Right renal pelvis (tissue), 4 donors: ENCODE data around the gene TMEM258. TPM values are rescaled to one million over a fixed set of nuclear protein-coding genes. Genes with fewer than 3 reads are reported as not detected.

Experiments used
- DNase-seq, 4 donors: peaks; one replicate each; pipeline ENCODE4 v3.0.0-alpha.2; 2013; ENCODE audit warnings: low read depth in 4 of 4, low spot score in 3 of 4, missing footprints in 1 of 4
- polyA plus RNA-seq, 4 donors: library from polyadenylated mRNA; unstranded; fragments of 120-200 nt; gene quantifications; one replicate each; pipeline ENCODE4 v1.2.1, GENCODE V29; 2013; ENCODE audit not compliant: insufficient read length in 4 of 4

TMEM258 gene
- polyA plus RNA-seq, 4 donors = 153 to 199 (median 169) TPM

DNA sequence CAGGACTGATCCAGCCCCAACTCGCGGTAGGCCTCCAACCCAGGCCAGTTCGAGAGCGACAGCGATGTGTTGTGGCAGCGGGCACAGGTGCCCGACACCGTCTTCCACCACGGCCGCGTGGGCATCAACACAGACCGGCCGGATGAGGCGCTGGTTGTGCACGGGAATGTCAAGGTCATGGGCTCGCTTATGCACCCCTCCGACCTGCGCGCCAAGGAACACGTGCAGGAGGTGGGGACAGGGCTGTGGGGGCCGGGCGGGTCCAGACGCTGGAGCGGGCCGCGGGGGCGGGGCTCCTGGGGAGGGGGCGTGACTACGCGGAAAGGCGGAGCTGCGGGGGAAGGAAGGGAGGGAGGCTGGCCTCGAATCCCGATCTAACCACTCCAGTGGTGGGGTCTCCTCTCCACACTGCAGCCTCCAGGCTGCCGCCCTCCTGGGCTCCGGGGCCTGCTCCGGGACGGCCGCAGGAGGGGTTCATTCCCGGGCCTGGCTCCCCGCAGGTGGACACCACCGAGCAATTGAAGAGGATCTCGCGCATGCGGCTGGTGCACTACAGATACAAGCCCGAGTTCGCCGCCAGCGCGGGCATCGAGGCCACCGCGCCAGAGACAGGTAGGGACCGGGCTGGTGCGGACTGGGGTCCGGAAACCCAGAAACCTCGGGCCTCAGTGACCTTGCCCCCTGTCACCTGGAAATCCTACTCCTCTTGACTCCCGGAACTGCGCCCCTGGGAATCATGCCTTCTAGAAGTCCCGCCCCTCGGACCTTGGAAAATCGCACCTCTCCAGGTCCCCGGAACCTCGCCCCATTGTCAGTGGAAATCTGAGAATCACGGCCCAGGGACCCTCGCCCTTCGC, 14.9 kb downstream of the TMEM258 start:
- no peak for DNase-seq

DNA sequence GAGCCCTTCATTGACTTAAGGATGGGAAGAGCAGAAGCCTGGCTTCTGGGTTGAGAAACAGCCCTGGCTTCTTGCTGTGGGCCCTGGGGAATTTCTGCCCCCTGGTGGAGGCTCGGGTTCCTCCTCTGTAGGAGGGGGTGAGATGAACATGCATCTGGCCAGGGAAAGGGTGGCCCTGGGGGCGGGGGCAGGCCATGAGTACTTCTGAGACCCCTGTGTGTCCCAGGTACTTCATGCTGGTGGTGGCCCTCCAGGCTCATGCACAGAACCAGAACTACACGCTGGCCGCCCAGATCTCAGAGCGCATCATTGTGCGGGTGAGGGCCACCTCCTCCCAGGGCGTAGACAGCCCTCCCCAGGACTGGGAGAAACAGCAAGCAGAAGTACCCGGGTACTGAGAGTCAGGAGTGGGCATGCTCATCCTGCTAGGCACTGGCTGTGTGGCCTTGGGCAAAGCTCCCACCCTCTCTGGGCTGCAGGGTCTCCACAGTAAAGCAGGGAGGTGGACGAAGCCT, 15.8 kb downstream of the TMEM258 start:
- no peak for DNase-seq

DNA sequence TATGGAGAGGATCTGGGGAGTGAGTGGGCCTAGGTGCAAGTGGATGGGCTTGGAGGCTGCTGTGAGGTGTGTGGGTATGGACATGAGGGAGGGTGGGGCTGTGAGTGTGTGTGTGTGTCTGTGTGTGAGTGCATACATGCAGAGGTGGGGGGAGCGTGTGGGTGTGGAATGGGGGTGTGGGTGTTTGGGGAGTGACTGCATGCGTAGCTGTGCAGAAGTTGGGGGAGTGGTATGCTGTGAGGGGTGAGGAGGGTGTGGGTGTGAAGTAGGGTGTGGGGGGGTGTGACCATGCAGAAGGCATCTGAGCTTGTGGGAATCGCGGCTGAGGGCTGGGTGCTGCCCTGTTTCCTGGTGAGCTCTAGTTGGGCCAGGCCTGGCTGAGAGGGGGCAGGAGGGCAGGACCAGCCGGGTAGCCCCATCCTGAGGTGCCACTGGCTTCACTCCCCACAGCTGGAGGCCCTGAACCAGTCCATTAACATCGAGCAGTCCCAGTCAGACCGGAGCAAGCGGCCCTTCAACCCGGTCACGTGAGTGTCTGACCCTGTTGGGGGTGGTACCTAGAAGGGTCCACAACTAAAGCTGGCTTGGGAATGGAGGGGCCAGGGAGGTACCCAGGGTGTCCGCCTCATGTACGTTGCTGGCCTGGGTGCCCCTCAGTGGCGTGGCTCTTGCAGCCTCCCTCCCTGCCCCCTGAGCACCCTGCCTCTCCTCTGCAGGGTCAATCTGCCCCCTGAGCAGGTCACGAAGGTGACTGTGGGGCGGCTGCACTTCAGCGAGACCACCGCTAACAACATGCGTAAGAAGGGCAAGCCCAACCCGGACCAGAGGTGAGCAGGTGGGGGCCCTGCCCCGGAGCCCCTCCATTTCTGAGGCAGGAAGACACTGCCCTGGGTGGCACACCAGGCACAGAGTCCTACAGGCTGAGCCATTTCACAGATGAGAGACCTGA, 16.5 kb downstream of the TMEM258 start:
- no peak for DNase-seq

- DNase-seq = no peak
Observed at GRCh38 chr11:61775106-61775505, 17.3 kb downstream of the TMEM258 start.

DNA sequence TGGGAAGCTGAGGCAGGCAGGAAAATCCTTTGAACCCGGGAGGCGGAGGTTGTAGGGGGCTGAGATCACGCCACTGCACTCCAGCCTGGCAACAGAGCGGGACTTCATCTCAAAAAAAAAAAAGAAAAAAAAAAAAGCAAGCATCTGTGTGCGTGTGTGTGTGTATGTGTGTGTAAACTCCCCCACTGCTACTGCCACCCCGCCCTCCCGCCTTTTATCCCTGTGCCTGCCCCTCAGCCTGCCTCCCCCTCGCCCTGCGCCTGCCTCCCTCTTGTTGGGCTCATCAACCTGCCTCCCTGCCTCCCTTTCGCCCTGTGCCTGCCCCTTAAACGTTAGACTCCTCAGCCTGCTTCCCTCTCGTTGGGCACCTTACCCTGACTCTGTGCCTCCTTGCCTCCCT, 18.0 kb downstream of the TMEM258 start:
- DNase-seq = no peak

DNA sequence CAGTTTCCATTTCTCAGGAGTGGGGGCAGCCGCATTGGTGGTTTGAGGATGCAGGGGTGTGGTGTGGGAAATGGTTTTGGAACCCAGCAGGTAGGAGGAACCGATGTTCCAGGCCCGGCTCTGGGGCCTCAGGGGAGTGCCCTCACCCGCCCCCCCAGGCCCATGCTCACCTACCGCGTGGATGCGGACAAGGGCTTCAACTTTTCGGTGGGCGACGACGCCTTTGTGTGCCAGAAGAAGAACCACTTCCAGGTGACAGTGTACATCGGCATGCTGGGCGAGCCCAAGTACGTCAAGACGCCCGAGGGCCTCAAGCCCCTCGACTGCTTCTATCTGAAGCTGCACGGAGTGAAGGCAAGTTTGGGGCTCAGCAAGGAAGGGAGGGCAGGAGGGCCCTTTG, 18.6 kb downstream of the TMEM258 start:
- no peak for DNase-seq

DNA sequence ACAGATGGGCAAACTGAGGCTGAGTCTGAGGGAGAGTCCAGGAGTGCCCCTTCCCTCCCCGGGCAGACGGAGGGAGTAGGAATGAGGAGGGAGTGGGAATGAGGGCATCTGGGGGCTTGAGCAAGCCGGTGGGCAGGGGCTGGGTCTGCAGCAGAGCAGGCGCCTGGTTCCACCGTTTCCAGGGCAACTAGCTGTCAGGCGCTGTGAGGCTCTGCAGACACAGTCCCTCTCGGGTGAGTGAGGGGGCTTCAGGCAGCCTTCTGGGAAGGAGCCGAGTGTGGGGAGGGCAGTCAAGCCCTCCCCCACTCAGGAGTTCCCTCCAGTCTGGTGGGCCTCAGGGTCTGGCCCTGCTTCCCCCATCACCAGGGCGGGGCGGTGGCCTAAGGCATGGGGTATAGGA, 19.0 kb downstream of the TMEM258 start:
- DNase-seq = no peak

DNA sequence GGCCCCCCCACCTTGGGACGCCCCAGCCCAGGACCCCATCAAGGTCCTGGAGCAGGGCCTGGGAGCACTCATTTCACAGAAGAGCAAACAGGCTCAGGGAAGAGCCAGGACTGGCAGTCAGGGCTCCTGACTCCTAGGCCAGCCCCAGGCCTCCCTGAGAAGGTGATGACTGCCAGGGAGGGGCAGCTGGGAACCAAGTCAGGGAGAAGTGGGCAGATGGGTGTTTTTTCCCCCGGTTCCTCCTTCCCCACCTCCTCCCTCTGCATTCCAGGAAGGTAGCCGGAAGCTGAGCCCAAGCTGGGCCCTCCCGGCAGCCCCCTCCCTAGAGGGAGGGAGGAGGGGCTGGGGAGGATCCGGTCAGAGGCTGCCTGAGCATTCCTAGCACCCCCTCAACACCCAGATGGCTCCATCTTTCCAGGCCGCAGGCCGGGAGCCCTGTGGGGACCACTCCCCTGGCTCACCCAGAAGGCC, 20.4 kb downstream of the TMEM258 start:
- DNase-seq = no peak

DNA sequence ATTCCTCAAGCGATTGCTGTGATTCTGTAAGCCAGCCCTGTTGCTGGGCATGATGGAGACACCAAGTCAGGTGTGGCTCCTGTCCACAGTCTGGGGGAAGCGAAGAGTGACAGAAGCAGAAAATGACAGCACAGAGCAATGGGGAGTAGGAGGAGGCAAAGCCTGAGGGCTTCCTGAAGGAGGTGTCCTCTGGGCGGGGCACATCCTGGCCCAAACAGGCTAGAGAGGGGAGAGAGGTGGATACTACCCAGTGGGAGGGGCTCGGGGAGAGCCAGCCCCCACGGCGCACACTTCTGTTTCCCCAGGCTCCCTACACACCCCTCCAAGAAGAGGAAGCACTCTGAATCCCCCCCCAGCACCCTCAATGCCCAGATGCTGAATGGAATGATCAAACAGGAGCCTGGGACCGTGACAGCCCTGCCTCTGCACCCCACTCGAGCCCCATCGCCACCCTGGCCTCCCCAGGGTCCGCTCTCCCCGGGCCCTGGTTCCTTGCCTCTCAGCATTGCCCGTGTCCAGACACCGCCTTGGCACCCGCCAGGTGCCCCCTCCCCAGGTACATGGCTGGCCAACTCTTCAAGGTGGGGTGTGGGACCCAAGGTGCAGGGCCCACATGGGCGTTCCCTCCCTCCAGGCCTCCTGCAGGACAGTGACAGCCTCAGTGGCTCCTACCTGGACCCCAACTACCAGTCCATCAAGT, 21.1 kb downstream of the TMEM258 start:
- no peak for DNase-seq

DNA sequence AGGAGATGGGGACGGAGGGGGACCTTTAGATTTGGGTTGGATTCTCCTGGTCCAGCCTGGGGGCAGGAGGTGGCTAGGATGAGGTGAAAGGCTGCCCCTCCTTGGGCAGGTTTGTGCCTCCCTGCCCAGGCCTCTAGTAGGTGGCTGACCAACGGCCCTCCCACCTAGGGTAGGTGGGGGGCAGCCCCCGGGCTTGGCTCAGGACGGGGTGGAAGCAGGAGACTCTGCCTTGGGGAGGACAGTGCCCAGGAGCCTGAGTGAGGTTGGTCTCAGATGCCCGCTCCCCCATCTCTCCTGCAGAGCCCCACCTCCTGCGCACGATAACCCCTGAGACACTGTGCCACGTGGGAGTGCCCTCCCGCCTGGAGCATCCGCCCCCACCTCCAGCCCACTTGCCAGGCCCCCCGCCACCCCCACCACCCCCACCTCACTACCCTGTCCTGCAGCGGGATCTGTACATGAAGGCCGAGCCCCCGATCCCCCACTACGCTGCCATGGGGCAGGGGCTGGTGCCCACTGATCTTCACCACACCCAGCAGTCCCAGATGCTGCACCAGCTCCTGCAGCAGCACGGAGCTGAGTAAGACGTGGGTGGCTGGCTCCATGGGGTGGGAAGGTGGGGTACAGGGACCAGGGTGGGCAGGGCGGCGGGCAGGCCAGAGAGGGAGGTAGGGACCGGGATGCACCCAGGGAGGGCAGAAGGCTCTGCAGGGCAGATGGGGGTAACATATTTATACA, 22.3 kb downstream of the TMEM258 start:
- no peak for DNase-seq

DNA sequence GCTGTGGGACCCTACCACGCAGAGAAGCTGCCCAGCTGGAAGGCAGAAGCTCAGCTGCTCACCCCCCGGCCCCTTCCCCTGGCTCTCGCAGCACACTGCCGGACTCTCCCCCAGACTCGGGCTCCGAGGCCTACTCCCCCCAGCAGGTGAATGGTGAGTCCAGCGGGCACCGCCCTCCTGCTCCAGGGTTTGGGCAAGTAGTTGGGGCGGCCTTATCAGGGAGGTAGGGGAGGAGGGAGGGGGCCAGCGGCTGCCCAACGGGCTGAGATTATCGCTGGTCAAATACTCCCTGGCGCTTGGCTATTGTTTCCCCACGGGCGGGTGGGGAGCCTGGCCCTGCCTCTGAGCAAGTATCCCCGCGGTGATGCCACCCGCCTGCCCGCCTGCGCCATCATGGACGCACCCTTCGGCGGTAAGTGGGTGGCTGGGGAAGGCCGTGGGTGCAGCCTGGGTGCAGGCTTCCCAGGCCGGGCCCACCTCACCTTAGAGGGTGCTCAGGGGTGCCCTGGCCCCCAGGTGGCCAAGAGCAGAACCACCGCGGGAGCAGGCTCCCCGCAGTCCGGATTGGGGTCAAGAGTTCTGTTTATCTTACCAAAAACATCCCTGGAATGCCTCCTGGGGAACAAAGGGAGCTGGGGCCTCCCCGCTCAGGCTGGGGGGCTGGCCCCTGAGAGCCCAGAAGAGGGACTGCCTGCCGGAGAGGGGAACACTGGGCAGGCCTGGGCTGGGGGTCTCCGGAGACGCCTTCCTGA, 23.1 kb downstream of the TMEM258 start:
- DNase-seq = no peak

DNA sequence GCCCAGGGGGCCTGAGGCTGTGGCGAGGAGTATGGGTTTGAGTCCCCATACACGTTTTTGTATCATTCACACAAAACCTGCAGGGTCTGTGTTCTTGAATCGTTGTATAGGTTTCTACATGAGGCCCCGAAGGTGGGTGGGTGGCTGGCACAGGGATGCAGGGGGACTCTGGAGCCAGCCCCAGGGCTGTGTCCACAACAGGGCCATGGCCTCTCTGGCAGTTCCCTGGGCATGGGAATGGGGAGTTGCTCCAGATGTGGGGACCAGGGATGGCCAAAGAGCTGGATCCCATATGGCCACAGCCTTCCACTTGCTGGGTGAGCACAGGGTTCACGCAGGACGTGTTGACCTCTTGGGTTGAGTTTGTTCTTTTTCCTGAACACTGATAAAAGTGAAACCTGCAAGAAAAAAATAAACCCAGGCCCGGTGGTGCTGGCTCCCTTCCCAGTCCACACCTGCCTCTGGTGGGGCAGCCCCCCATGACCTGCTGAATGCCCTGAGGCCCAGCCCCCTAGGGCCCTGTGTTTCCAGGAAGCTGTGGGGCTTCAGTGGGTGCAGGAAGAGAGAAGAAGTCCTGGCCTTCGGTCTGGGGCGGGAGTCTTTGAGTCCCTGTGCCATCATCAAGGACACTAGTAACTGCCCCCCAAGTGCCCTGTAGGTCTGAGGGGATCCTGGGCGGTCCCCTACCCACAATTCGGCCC, 23.9 kb downstream of the TMEM258 start:
- no peak for DNase-seq

DNA sequence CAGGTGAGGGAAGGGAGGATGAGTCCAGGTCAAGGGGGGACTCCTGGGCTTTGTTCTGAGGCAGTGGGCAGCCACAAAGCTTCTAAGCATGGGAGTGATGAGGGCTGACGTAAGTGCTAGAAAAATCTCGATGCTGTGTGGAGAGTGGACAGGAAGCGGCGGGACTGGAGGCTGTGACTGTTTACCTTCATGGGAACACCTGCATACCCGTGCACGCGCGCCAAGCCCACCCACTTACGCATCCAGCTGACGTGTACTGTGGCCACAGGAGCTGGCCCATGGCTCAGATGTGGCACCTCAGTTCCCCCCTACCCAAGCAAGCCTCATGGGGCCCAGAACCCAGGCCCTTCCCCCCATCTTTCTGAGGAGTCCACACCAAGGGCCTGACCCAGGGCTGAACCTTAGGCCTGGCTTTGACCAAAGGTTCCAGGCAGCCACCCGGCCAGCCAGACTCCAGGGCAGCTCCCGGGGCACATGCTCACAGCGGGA, 26.0 kb downstream of the TMEM258 start:
- no peak for DNase-seq

- DNase-seq = no peak
Observed at GRCh38 chr11:61765550-61766253, 26.7 kb downstream of the TMEM258 start.

- DNase-seq = no peak
Observed at GRCh38 chr11:61764606-61765260, 27.7 kb downstream of the TMEM258 start.

- DNase-seq = no peak
Observed at GRCh38 chr11:61763930-61764605, 28.3 kb downstream of the TMEM258 start.

DNA sequence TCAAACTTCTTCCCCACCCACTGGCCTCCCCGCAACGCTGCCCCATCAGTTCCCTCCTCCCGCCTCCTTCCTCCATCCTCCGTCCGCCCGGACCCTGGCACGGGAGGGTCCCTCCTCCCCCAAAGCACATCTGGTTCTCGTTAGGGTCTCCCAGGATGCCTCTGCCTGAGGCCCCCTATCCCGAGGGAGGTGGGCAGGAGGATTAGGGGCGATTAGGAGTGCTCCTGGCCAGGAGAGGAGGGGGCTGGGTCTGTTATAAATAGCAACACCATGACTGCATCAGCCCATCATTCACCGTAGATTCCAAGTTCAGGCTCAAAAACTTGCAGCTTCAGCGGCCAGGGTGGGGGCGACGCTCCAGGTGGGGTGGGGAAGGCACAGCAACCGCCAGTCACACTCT, 29.6 kb downstream of the TMEM258 start:
- DNase-seq = no peak
